K562 (cell line): ENCODE data around the gene SUSD5. TPM values are rescaled to one million over a fixed set of nuclear protein-coding genes. Genes with fewer than 3 reads are reported as not detected.
A peak's percentile ranks its signal among the peaks of the same experiment; 100 is the strongest.

Source experiments
- CAMTA2 ChIP-seq: fragments of 250-450 bp; sonication (Bioruptor Pico); conservative IDR thresholded peaks from 2 replicates; pipeline ENCODE4 v1.5.1; 2022
- CBFA2T2 ChIP-seq: fragments of 450-650 bp; conservative IDR thresholded peaks from 2 replicates; pipeline ENCODE4 v1.6.1; 2017; ENCODE audit warnings: mild to moderate bottlenecking
- CBFA2T3 ChIP-seq: fragments of 450-650 bp; IDR thresholded peaks from 2 replicates; pipeline ENCODE4 v1.6.1; 2017
- FOXM1 ChIP-seq, 2 experiments: fragments of 450-650 bp in 1 of 2; sonication (generic) in 1 of 2; formaldehyde crosslinking in 1 of 2; IDR thresholded peaks; 2 replicates each; pipeline versions ENCODE4 v1.6.1 to v1.9.0; 2017 to 2022; ENCODE audit warnings: low read depth in 2 of 2, mild to moderate bottlenecking in 2 of 2, missing genetic modification reagents in 1 of 2, moderate library complexity in 1 of 2
- GABPB2 ChIP-seq: fragments of 250-450 bp; sonication (Bioruptor Pico); conservative IDR thresholded peaks from 2 replicates; pipeline ENCODE4 v1.5.1; 2021; ENCODE audit warnings: mild to moderate bottlenecking
- HNRNPH1 ChIP-seq: fragments of 200-400 bp; formaldehyde crosslinking; optimal IDR thresholded peaks from 2 replicates; pipeline ENCODE3; 2017; ENCODE audit warnings: low read depth, mild to moderate bottlenecking, low read length, moderate library complexity
- MTA2 ChIP-seq: fragments of 450-650 bp; IDR thresholded peaks from 2 replicates; pipeline ENCODE4 v1.6.1; 2016; ENCODE audit warnings: low read depth
- NCOR1 ChIP-seq: fragments of 450-650 bp; IDR thresholded peaks from 2 replicates; pipeline ENCODE4 v1.6.1; 2016; ENCODE audit warnings: mild to moderate bottlenecking, moderate library complexity
- NR4A1 ChIP-seq, 2 experiments: fragments of 250-450 bp in 1 of 2; fragments of 450-650 bp in 1 of 2; sonication (Bioruptor Pico) in 1 of 2; IDR thresholded peaks; 2 replicates each; pipeline versions ENCODE4 v1.4.0 to v1.6.1; 2016 to 2020; ENCODE audit warnings: mild to moderate bottlenecking in 2 of 2, missing compliant biosample characterization in 1 of 2, missing genetic modification characterization in 1 of 2, moderate library complexity in 1 of 2
- RFX7 ChIP-seq: fragments of 250-450 bp; sonication (Bioruptor Pico); IDR thresholded peaks from 2 replicates; pipeline ENCODE4 v1.5.1; 2021; ENCODE audit warnings: mild to moderate bottlenecking
- RNF219 ChIP-seq: fragments of 250-450 bp; sonication (Bioruptor Pico); IDR thresholded peaks from 2 replicates; pipeline ENCODE4 v1.5.0; 2022; ENCODE audit warnings: mild to moderate bottlenecking
- SMARCC2 ChIP-seq: fragments of 450-650 bp; IDR thresholded peaks from 2 replicates; pipeline ENCODE4 v1.6.1; 2017; ENCODE audit warnings: antibody characterized with exemption, moderate library complexity, mild to moderate bottlenecking, low read depth
- SOX6 ChIP-seq: fragments of 450-650 bp; IDR thresholded peaks from 2 replicates; pipeline ENCODE4 v1.6.1; 2014; ENCODE audit warnings: mild to moderate bottlenecking
- USF2 ChIP-seq: sonication (generic); formaldehyde crosslinking; IDR thresholded peaks from 2 replicates; pipeline ENCODE4 v1.5.0; 2020; ENCODE audit warnings: missing genetic modification reagents
- ZNF282 ChIP-seq: sonication (generic); formaldehyde crosslinking; IDR thresholded peaks from 2 replicates; pipeline ENCODE4 v1.8.1; 2023; ENCODE audit warnings: missing genetic modification reagents
- polyA plus RNA-seq, 8 experiments: library from polyadenylated mRNA; depleted of rRNA in 4 of 8; stranded (reverse) in 5 of 8; unstranded in 3 of 8; fragments of >200 nt; fragmentation: Nextera tagmentation in 2 of 8; fragmentation: Illumina TruSeq in 1 of 8; extraction: Ambion mirVana in 2 of 8; extraction: Trizol in 1 of 8; gene quantifications; 2 replicates each; pipeline versions ENCODE4 v1.2.1 to v1.2.3, GENCODE V29; 2011 to 2014; ENCODE audit warnings: inconsistent platforms in 1 of 8, missing spikeins in 1 of 8
- total RNA-seq, 7 experiments: library from RNA; depleted of rRNA in 6 of 7; stranded (reverse); fragments of >200 nt in 6 of 7; fragmentation: Illumina TruSeq in 2 of 7; extraction: Trizol in 2 of 7; gene quantifications; 2 replicates each; pipeline versions ENCODE4 v1.2.1 to v1.2.3, GENCODE V29; 2011 to 2021; ENCODE audit warnings: low replicate concordance in 1 of 7
- TF ChIP-seq, protein P1 (sequence below), 2 experiments: fragments of 450-650 bp; IDR thresholded peaks; 2 replicates each; pipeline ENCODE4 v1.6.1; 2018; ENCODE audit warnings: mild to moderate bottlenecking in 2 of 2, low read depth in 1 of 2; ENCODE audit not compliant: partially characterized antibody in 2 of 2
- TF ChIP-seq, protein P2 (sequence below): fragments of 450-650 bp; formaldehyde crosslinking; IDR thresholded peaks from 2 replicates; pipeline ENCODE4 v1.4.0; 2022; ENCODE audit warnings: missing genetic modification characterization

SUSD5 gene
- total and polyA plus RNA-seq, 9 of the 15 experiments (the other 6 are each of a cell fraction or from before 2014, with no cell fraction given): not detected

DNA sequence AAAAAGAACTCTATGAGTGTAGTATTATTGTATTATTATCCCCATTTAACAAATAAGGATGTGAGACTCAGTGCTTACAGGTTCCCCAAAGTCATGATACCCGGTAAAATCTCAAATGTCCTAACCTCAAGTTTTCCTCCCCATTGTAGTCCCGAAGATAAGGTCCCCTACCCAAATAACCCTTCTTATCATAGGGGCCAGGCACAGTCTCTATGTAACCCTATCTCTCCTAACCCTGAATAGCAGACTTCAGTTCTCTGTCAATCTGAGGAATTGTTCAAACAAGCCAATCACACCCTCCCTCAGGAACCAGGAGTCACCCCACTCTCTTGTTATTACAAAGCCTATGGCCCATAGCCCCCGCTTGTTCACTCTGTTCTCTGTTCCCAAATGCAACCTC, 10.5 kb upstream of the SUSD5 start (continued):
- TF ChIP-seq, protein P1, sequence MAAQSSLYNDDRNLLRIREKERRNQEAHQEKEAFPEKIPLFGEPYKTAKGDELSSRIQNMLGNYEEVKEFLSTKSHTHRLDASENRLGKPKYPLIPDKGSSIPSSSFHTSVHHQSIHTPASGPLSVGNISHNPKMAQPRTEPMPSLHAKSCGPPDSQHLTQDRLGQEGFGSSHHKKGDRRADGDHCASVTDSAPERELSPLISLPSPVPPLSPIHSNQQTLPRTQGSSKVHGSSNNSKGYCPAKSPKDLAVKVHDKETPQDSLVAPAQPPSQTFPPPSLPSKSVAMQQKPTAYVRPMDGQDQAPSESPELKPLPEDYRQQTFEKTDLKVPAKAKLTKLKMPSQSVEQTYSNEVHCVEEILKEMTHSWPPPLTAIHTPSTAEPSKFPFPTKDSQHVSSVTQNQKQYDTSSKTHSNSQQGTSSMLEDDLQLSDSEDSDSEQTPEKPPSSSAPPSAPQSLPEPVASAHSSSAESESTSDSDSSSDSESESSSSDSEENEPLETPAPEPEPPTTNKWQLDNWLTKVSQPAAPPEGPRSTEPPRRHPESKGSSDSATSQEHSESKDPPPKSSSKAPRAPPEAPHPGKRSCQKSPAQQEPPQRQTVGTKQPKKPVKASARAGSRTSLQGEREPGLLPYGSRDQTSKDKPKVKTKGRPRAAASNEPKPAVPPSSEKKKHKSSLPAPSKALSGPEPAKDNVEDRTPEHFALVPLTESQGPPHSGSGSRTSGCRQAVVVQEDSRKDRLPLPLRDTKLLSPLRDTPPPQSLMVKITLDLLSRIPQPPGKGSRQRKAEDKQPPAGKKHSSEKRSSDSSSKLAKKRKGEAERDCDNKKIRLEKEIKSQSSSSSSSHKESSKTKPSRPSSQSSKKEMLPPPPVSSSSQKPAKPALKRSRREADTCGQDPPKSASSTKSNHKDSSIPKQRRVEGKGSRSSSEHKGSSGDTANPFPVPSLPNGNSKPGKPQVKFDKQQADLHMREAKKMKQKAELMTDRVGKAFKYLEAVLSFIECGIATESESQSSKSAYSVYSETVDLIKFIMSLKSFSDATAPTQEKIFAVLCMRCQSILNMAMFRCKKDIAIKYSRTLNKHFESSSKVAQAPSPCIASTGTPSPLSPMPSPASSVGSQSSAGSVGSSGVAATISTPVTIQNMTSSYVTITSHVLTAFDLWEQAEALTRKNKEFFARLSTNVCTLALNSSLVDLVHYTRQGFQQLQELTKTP (IDR thresholded peaks at IDR 0.05; ENCODE audit: low read depth in 1 of 2, partially characterized antibody in 2 of 2): no peak
- TF ChIP-seq ZNF282 (CRISPR knock-in tag) (no peak), SMARCC2 (no peak), SOX6 (peak; percentile 87), MTA2 (0 out of 2 replicates have a peak, but pooled peaks have one; percentile 14), HNRNPH1 (no peak), GABPB2 (no peak), CBFA2T2 (peak; percentile 74), RNF219 (CRISPR knock-in tag) (no peak), FOXM1 (IDR thresholded peaks at IDR 0.05; ENCODE audit: low read depth) (peak; percentile 74; the same call in 1 of the 2 replicates), FOXM1 (CRISPR knock-in tag; IDR thresholded peaks at IDR 0.05; ENCODE audit: low read depth) (no peak), CBFA2T3 (peak; percentile 87), CAMTA2 (CRISPR knock-in tag) (no peak), NCOR1 (peak; percentile 74), NR4A1 (CRISPR knock-in tag; IDR thresholded peaks at IDR 0.05) (no peak), NR4A1 (tag; IDR thresholded peaks at IDR 0.05) (peak; percentile 65), RFX7 (no peak), USF2 (CRISPR knock-in tag) (no peak)
- TF ChIP-seq, protein P2, sequence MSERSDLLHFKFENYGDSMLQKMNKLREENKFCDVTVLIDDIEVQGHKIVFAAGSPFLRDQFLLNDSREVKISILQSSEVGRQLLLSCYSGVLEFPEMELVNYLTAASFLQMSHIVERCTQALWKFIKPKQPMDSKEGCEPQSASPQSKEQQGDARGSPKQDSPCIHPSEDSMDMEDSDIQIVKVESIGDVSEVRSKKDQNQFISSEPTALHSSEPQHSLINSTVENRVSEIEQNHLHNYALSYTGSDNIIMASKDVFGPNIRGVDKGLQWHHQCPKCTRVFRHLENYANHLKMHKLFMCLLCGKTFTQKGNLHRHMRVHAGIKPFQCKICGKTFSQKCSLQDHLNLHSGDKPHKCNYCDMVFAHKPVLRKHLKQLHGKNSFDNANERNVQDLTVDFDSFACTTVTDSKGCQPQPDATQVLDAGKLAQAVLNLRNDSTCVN (CRISPR knock-in tag): no peak
